Fibroblast of mammary gland (primary cell): ENCODE results near the gene AMD1.
"Not testable (repeated sequence)": the region's sequence is repeated elsewhere in the genome, so short reads cannot be mapped to it uniquely, and the experiment has no call there.

Source experiments
- DNase-seq: peaks from one replicate; pipeline ENCODE4 v3.0.0-alpha.2; 2010; ENCODE audit warnings: low read depth
- H3K4me3 ChIP-seq: 2 replicates; pipeline ENCODE4 v1.5.1; 2011; ENCODE audit warnings: low read depth, mild to moderate bottlenecking, low read length, moderate library complexity; ENCODE audit not compliant: control insufficient read depth
- CTCF ChIP-seq: conservative IDR thresholded peaks from 2 replicates; pipeline ENCODE4 v1.5.1; 2011; ENCODE audit warnings: low read depth, low read length, inconsistent platforms; ENCODE audit not compliant: control insufficient read depth, insufficient read depth

Gene AMD1

DNA sequence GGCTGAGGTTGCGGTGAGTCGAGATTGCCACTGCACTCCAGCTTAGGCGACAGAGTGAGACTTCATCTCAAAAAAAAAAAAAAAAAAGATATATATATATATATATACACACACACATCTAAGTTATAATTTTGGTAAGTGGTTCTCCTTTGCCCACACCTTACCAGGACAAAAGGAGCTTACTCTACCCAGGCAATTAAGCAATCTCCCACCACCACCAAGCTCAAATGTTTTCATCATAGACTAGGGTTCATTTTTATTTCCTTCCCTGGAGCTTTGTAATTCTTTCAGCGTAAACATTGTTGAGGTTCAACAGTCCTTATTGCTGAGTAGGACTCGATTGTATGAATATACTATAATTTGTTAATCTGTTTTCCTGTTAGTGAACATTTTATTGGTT is 23.5 kb downstream of the AMD1 start:
- no peak for DNase-seq
- no peak for TF ChIP-seq CTCF

GRCh38 chr6:110900028-110900598 is 25.5 kb downstream of the AMD1 start:
- DNase-seq = no peak
- H3K4me3 ChIP-seq = no peak overlapping the region
- no peak for TF ChIP-seq CTCF

More for the DNA sequence above, 23.5 kb downstream of the AMD1 start:
- no peak overlapping the region for H3K4me3 ChIP-seq

DNA sequence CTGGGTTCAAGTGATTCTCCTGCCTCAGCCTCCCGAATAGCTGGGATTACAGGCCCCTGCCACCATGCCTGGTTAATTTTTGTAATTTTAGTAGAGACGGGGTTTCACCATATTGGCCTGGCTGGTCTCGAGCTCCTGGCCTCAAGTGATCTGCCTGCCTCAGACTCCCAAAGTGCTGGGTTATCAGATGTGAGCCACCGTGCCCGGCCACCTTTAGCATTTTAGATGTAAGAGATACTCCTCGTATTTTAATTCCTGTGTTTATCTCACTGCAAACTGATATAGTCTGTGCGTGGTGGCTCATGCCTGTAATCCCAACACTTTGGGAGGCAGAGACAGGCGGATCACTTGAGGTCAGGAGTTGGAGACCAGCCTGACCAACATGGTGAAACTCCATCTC is 27.0 kb downstream of the AMD1 start:
- not testable (repeated sequence) for H3K4me3 ChIP-seq, DNase-seq

- DNase-seq = no peak
- H3K4me3 ChIP-seq = no peak overlapping the region
- TF ChIP-seq CTCF = no peak
Observed at GRCh38 chr6:110902091-110902490, 27.5 kb downstream of the AMD1 start.

DNA sequence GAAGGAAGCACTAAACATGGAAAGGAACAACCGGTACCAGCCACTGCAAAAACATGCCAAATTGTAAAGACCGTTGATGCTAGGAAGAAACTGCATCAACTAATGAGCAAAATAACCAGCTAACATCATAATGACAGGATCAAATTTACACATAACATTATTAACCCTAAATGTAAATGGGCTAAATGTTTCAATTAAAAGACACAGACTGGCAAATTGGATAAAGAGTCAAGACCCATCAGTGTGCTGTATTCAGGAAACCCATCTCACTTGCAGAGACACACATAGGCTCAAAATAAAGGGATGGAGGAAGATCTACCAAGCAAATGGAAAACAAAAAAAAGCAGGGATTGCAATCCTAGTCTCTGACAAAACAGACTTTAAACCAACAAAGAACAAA is 31.7 kb downstream of the AMD1 start:
- H3K4me3 ChIP-seq, DNase-seq: not testable (repeated sequence)

DNA sequence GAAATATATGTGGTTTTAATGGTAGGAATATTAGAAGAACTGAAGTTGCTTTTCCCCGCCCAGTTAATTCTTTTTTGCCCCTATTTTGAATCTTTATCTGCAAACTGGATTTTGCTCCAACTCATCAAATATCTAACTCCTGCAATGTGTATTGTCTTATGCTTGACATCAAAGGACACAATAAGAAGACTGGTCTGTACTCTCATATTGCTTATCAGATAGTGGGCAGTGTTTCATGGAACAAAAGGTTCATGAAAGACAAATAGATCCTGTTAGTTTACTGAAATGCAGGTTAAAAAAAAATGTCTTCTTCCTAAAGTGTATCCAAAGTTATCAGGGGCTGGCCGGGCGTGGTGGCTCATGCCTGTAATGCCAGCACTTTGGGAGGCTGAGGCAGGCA is 56.2 kb downstream of the AMD1 start:
- H3K4me3 ChIP-seq = no peak overlapping the region
- TF ChIP-seq CTCF = no peak
- DNase-seq = no peak

DNA sequence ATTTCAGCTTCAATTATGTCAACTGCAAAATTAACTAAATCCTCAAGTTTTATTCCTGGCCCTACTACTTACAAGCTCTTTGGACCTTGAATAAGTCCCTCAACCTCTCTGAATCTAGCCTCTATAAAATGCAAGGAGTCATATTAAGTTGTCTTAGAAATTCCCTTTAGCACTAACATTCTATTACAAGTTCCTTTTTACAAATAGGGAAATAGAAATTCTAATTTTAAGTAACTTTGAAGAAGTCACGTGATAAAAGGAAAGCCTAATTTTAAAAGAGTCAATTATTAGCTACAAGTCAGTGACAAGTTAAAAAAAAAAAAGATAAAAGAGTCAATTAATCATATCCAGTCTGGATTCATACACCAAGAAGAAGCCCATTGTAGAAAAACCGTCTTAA is 59.3 kb downstream of the AMD1 start:
- TF ChIP-seq CTCF = no peak
- no peak overlapping the region for H3K4me3 ChIP-seq
- DNase-seq = no peak

GRCh38 chr6:110934381-110934898 is 59.9 kb downstream of the AMD1 start:
- no peak overlapping the region for H3K4me3 ChIP-seq

More at GRCh38 chr6:110934381-110934898, 59.9 kb downstream of the AMD1 start:
- TF ChIP-seq CTCF = no peak
- no peak for DNase-seq
